ENCODE data around the gene SPTLC3. TPM values are rescaled to one million over a fixed set of nuclear protein-coding genes. Genes with fewer than 3 reads are reported as not detected.

SPTLC3 gene
- polyA plus RNA-seq, 1 donor from 2014 or later, result not detected

- TF ChIP-seq EP300 (conservative IDR thresholded peaks at IDR 0.05; ENCODE audit: poor library complexity, severe bottlenecking), result no peak
Observed at GRCh38 chr20:13037727-13038126, 29.0 kb downstream of the SPTLC3 start (continued).

GRCh38 chr20:13041574-13042457 is 33.0 kb downstream of the SPTLC3 start:
- no peak for TF ChIP-seq EZH2 (IDR thresholded peaks at IDR 0.05; ENCODE audit: borderline replicate concordance, insufficient read depth, low read length, poor library complexity, severe bottlenecking)
- TF ChIP-seq REST (IDR thresholded peaks at IDR 0.05; ENCODE audit: borderline replicate concordance), result no peak
- TF ChIP-seq TAF1 (IDR thresholded peaks at IDR 0.05; ENCODE audit: low read depth), result no peak
- TF ChIP-seq SMC3 (conservative IDR thresholded peaks at IDR 0.05; ENCODE audit: poor library complexity), result no peak
- TF ChIP-seq RAD21 (conservative IDR thresholded peaks at IDR 0.05), result no peak
- TF ChIP-seq POLR2AphosphoS5 (IDR thresholded peaks at IDR 0.05), result no peak
- no peak for TF ChIP-seq MXI1 (conservative IDR thresholded peaks at IDR 0.05; ENCODE audit: poor library complexity, severe bottlenecking)
- no peak overlapping the region for H3K27ac ChIP-seq (ENCODE audit: low read length)

GRCh38 chr20:13042458-13042794 is 33.7 kb downstream of the SPTLC3 start:
- Histone ChIP-seq H3K9ac (ENCODE audit: low read length) (no peak overlapping the region), H4K20me1 (ENCODE audit: insufficient read depth) (no peaks in the 10 kb centered on the region), H3F3A (ENCODE audit: insufficient read depth, low read length, poor library complexity, severe bottlenecking) (no peaks in the 10 kb centered on the region), H3K27ac (ENCODE audit: low read length) (no peak overlapping the region), H3K4me3 (ENCODE audit: low read length) (no peak overlapping the region), H3K4me2 (ENCODE audit: low read length) (no peak overlapping the region), H3K27me3 (ENCODE audit: insufficient read depth, low read depth, low read length) (no peaks in the 10 kb centered on the region), H3K9me3 (ENCODE audit: low read length) (no peaks in the 10 kb centered on the region), H3K9me2 (ENCODE audit: insufficient read depth, low read length) (no peaks in the 10 kb centered on the region), H3K79me2 (replicated peaks; ENCODE audit: insufficient read depth, low read length) (no peaks in the 10 kb centered on the region), H3K36me3 (ENCODE audit: insufficient read depth, low read length) (no peaks in the 10 kb centered on the region), H2AFZ (ENCODE audit: low read depth, low read length) (no peak overlapping the region)
- no peak for TF ChIP-seq SMC3 (conservative IDR thresholded peaks at IDR 0.05; ENCODE audit: poor library complexity)
- TF ChIP-seq POLR2AphosphoS5 (IDR thresholded peaks at IDR 0.05), result no peak
- no peak for TF ChIP-seq CTCF (IDR thresholded peaks at IDR 0.05; ENCODE audit: poor library complexity, severe bottlenecking)
- no peak for TF ChIP-seq MXI1 (conservative IDR thresholded peaks at IDR 0.05; ENCODE audit: poor library complexity, severe bottlenecking)
- no peak for TF ChIP-seq RAD21 (conservative IDR thresholded peaks at IDR 0.05)
- TF ChIP-seq REST (IDR thresholded peaks at IDR 0.05; ENCODE audit: borderline replicate concordance), result no peak
- no peak for TF ChIP-seq TAF1 (IDR thresholded peaks at IDR 0.05; ENCODE audit: low read depth)
- no peak for TF ChIP-seq EZH2 (IDR thresholded peaks at IDR 0.05; ENCODE audit: borderline replicate concordance, insufficient read depth, low read length, poor library complexity, severe bottlenecking)

More at GRCh38 chr20:13041574-13042457, 33.0 kb downstream of the SPTLC3 start:
- Histone ChIP-seq H3K79me2 (replicated peaks; ENCODE audit: insufficient read depth, low read length) (no peaks in the 10 kb centered on the region), H3K27me3 (ENCODE audit: insufficient read depth, low read depth, low read length) (no peaks in the 10 kb centered on the region), H3F3A (ENCODE audit: insufficient read depth, low read length, poor library complexity, severe bottlenecking) (no peaks in the 10 kb centered on the region), H3K36me3 (ENCODE audit: insufficient read depth, low read length) (no peaks in the 10 kb centered on the region), H3K9ac (ENCODE audit: low read length) (no peak overlapping the region), H4K20me1 (ENCODE audit: insufficient read depth) (no peaks in the 10 kb centered on the region), H3K4me3 (ENCODE audit: low read length) (no peak overlapping the region), H3K9me3 (ENCODE audit: low read length) (no peaks in the 10 kb centered on the region), H3K9me2 (ENCODE audit: insufficient read depth, low read length) (no peaks in the 10 kb centered on the region), H2AFZ (ENCODE audit: low read depth, low read length) (no peak overlapping the region), H3K4me2 (ENCODE audit: low read length) (no peak overlapping the region)

Measured in neural cell (in vitro differentiated cells).